Keratinocyte (primary cell): ENCODE measurements around the gene GIT2. TPM values are rescaled to one million over a fixed set of nuclear protein-coding genes. Genes with fewer than 3 reads are reported as not detected.

Source experiments
- DNase-seq: peaks from one replicate; pipeline ENCODE4 v3.0.0-alpha.2; 2011; ENCODE audit warnings: low read depth, missing footprints, low spot score
- FAIRE-seq: peaks from 2 replicates; lab custom pipeline; 2011; peaks lifted over from hg19 to GRCh38; lab: Jason Lieb, UNC
- H2AFZ ChIP-seq: 2 replicates; pipeline ENCODE4 v1.6.0; 2012; ENCODE audit warnings: low read length, control low read depth, inconsistent platforms; ENCODE audit not compliant: control insufficient read depth
- H3K27ac ChIP-seq: 2 replicates; pipeline ENCODE4 v1.5.1; 2011; ENCODE audit warnings: low read length; ENCODE audit not compliant: control insufficient read depth, insufficient read depth
- H3K27me3 ChIP-seq: 3 replicates; pipeline ENCODE4 v1.6.0; 2011; ENCODE audit warnings: low read length; ENCODE audit not compliant: control insufficient read depth, insufficient read depth; ENCODE audit errors: extremely low read depth
- H3K36me3 ChIP-seq, 2 experiments: 2 replicates in 1 of 2; 3 replicates in 1 of 2; pipeline ENCODE4 v1.5.1; 2011; ENCODE audit warnings: low read length in 2 of 2, mild to moderate bottlenecking in 1 of 2; ENCODE audit not compliant: control insufficient read depth in 2 of 2, insufficient read depth in 2 of 2; ENCODE audit errors: extremely low read depth in 1 of 2
- H3K4me1 ChIP-seq: 3 replicates; pipeline ENCODE4 v1.5.1; 2011; ENCODE audit warnings: low read length; ENCODE audit not compliant: control insufficient read depth, insufficient read depth; ENCODE audit errors: extremely low read depth
- H3K4me2 ChIP-seq: 3 replicates; pipeline ENCODE4 v1.6.0; 2011; ENCODE audit warnings: low read depth, low read length; ENCODE audit not compliant: control insufficient read depth, insufficient read depth; ENCODE audit errors: extremely low read depth
- H3K4me3 ChIP-seq, 3 experiments: fragments of 200-600 bp in 1 of 3; sonication (generic) in 1 of 3; 2 replicates in 2 of 3; 3 replicates in 1 of 3; pipeline ENCODE4 v1.5.1; 2011 to 2016; ENCODE audit warnings: low read length in 3 of 3, mild to moderate bottlenecking in 3 of 3, control low read depth in 2 of 3, inconsistent platforms in 1 of 3, low read depth in 1 of 3, mixed read lengths in 1 of 3, mixed run types in 1 of 3, moderate library complexity in 1 of 3; ENCODE audit not compliant: control insufficient read depth in 2 of 3, insufficient read depth in 2 of 3; ENCODE audit errors: extremely low read depth in 1 of 3
- H3K79me2 ChIP-seq: 2 replicates; pipeline ENCODE4 v1.6.0; 2012; ENCODE audit warnings: low read length; ENCODE audit not compliant: control insufficient read depth, insufficient read depth
- H3K9ac ChIP-seq: 3 replicates; pipeline ENCODE4 v1.6.0; 2011; ENCODE audit warnings: low read length; ENCODE audit not compliant: control insufficient read depth, insufficient read depth; ENCODE audit errors: extremely low read depth
- H3K9me1 ChIP-seq: 3 replicates; pipeline ENCODE4 v1.6.0; 2011; ENCODE audit warnings: low read length; ENCODE audit not compliant: control insufficient read depth, insufficient read depth; ENCODE audit errors: extremely low read depth
- H3K9me3 ChIP-seq: 2 replicates; pipeline ENCODE4 v1.5.1; 2012; ENCODE audit warnings: low read depth, low read length; ENCODE audit not compliant: control insufficient read depth
- H4K20me1 ChIP-seq: 3 replicates; pipeline ENCODE4 v1.6.0; 2011; ENCODE audit warnings: low read length; ENCODE audit not compliant: control insufficient read depth, insufficient read depth; ENCODE audit errors: extremely low read depth
- CTCF ChIP-seq, 3 experiments: IDR thresholded peaks in 1 of 3; conservative IDR thresholded peaks in 1 of 3; optimal IDR thresholded peaks in 1 of 3; 2 replicates in 2 of 3; 3 replicates in 1 of 3; pipeline versions ENCODE3 to v1.5.1; 2011; ENCODE audit warnings: low read length in 3 of 3, mild to moderate bottlenecking in 3 of 3, moderate library complexity in 2 of 3, control low read depth in 1 of 3, inconsistent platforms in 1 of 3; ENCODE audit not compliant: insufficient read depth in 2 of 3; ENCODE audit errors: extremely low read depth in 1 of 3
- EZH2 ChIP-seq: IDR thresholded peaks from one replicate; pipeline ENCODE4 v1.6.1; 2012; ENCODE audit warnings: inconsistent platforms, mild to moderate bottlenecking, low read length, moderate library complexity
- dilution Hi-C: fragments of 300-500 bp; cut with MboI; formaldehyde crosslinking; loops from one replicate; pipeline ENCODE4 v1.7.0; 2020; ENCODE audit warnings: low sequenced_read_pairs; ENCODE audit not compliant: extremely low pct_ligation_motif_present
- polyA plus RNA-seq, 5 experiments: library from polyadenylated mRNA; depleted of rRNA in 3 of 5; stranded (reverse) in 3 of 5; stranded (forward) in 1 of 5; unstranded in 1 of 5; fragments of >200 nt; gene quantifications; 1 replicate in 1 of 5; 2 replicates in 3 of 5; 3 replicates in 1 of 5; pipeline versions ENCODE4 v1.2.1 to v1.2.3, GENCODE V29; 2011 to 2012; ENCODE audit warnings: missing spikeins in 2 of 5, low read depth in 1 of 5, low replicate concordance in 1 of 5

GIT2 gene
- polyA plus RNA-seq, 1 donor (not counting 4 experiments of a cell fraction or from before 2014, with no cell fraction given) = 25.9 TPM

DNA sequence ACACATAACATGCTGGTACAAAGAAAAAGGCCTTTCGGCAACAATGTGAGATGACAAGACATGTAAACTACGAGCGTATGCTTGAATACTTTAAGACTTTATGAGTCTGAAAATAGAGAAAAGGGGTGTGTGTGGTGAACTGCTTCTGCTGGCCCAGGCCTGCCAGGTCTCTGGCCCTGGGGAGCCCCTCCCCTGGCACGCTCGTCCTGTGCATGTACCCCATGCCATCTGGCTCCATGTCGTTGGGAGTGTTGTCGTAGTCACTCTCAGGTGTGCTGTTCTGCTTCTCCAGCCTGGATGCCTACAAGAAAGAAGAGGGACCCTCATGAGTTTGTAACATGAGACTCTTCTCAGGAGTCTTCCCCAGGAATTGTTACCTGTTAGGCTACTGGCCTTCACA lies 57.2 kb downstream of the GIT2 start:
- FAIRE-seq = no peak
- Histone ChIP-seq H2AFZ (no peak overlapping the region), H3K27me3 (no peaks in the 10 kb centered on the region), H3K4me1 (no peaks in the 10 kb centered on the region), H3K9ac (no peak overlapping the region), H3K9me1 (no peaks in the 10 kb centered on the region), H3K4me2 (no peak overlapping the region), H4K20me1 (no peaks in the 10 kb centered on the region), H3K36me3 (peaks cover 10 to 17% of the 10 kb centered on the region in 2 experiments), H3K9me3 (no peaks in the 10 kb centered on the region), H3K27ac (no peak overlapping the region), H3K4me3 (no peak overlapping the region), H3K79me2 (no peaks in the 10 kb centered on the region)
- dilution Hi-C loops = no loop called here
- no peak for TF ChIP-seq EZH2
- TF ChIP-seq CTCF (optimal IDR thresholded peaks at IDR 0.05 in 1 of 3, IDR thresholded peaks at IDR 0.05 in 1 of 3, conservative IDR thresholded peaks at IDR 0.05 in 1 of 3; ENCODE audit: extremely low read depth in 1 of 3, insufficient read depth in 2 of 3, low read length in 3 of 3) = no peak
- DNase-seq = no peak

GRCh38 chr12:109937371-109937770 lies 58.8 kb downstream of the GIT2 start:
- no peaks in the 10 kb centered on the region for H3K9me1 ChIP-seq

More at GRCh38 chr12:109937371-109937770, 58.8 kb downstream of the GIT2 start:
- no peak for DNase-seq
- Histone ChIP-seq H3K4me1 (no peaks in the 10 kb centered on the region), H3K27ac (no peak overlapping the region), H3K79me2 (no peaks in the 10 kb centered on the region), H3K4me2 (no peak overlapping the region), H3K9ac (no peak overlapping the region), H2AFZ (no peak overlapping the region), H3K27me3 (no peaks in the 10 kb centered on the region), H3K4me3 (no peak overlapping the region), H3K9me3 (no peaks in the 10 kb centered on the region), H3K36me3 (peaks cover 15 to 22% of the 10 kb centered on the region in 2 experiments), H4K20me1 (no peaks in the 10 kb centered on the region)
- dilution Hi-C loops = no loop called here
- FAIRE-seq = no peak
- TF ChIP-seq EZH2 = no peak
- no peak for TF ChIP-seq CTCF (optimal IDR thresholded peaks at IDR 0.05 in 1 of 3, IDR thresholded peaks at IDR 0.05 in 1 of 3, conservative IDR thresholded peaks at IDR 0.05 in 1 of 3; ENCODE audit: extremely low read depth in 1 of 3, insufficient read depth in 2 of 3, low read length in 3 of 3)
